Stimulated activated CD4-positive, alpha-beta T cell treated with anti-CD3 and anti-CD28 coated beads, Interleukin-12 subunit alpha, Interleukin-12 subunit beta, amount 100 ng/mL, for 48 hours (primary cell): ENCODE results near the gene EMC6.
"Not testable (repeated sequence)": the region's sequence is repeated elsewhere in the genome, so short reads cannot be mapped to it uniquely, and the experiment has no call there.

Experiments
- DNase-seq, 3 donors: peaks; one replicate each; pipeline ENCODE4 v3.0.0-alpha.2; 2020; ENCODE audit warnings: low read depth in 2 of 3, low spot score in 1 of 3

EMC6 gene

DNA sequence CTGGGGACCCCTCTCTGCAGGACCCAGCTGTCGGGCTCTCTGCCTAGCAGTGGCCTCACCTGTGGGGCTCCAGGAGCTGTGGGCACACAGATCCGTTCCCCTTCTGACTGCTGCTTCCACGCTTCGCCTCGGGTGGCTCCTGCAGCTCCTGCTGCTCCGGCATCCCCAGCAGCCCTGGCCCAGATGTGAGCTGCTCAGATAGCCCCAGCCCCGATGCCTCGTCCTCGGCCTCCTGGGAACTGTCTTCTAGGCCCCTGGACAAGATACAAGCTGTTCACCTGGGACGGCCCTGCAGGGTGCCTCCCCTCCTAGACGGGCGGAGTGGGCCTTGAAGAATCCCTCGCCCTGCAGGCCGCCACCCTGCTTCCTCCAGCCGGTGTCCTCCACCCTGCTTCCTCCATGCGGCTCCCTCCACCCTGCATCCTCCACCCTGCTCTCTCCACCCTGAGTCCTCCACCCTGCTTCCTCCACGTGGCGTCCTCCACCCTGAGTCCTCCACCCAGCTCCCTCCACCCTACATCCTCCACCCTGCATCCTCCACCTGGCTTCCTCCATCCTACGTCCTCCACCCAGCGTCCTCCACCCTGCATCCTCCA is 11.0 kb downstream of the EMC6 start:
- DNase-seq = no peak

DNA sequence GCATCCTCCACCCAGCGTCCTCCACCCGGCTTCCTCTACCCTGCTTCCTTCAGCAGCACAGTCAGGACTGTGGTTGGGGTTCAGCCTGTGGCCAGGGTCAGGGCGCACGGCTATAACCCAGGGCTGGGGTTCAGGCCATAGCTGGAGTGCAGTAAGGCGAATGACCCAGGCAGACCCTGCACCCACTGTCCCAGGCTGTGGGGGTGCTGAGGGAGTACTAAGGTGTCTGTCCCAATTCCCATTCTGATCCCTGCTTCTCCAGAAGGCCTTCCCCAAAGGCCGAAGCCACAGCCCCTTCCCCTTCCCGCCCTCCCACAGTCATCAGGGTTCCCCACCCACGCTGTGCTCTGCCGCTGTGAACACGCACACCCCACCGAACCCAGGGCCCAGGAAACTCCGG is 12.4 kb downstream of the EMC6 start:
- DNase-seq = no peak

DNA sequence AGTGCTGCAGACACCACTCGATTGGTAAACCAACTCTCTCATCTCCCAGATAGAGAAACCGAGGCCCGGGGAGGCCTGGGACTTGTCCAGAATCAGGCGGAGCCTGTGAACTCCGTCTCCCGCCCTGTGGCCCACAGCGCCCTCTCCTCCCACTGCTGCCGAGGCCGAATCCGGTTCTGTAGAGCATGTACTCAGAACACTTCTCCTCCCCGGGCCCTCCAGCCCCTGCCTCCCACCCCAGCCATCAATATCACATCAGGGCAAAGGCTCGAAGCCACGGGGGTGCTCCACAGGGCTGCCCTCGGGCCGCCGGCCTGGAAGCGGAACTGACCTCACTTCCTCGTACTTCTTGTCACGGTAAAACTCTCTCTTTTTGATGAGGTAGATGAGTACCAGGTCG is 13.0 kb downstream of the EMC6 start:
- no peak for DNase-seq

DNA sequence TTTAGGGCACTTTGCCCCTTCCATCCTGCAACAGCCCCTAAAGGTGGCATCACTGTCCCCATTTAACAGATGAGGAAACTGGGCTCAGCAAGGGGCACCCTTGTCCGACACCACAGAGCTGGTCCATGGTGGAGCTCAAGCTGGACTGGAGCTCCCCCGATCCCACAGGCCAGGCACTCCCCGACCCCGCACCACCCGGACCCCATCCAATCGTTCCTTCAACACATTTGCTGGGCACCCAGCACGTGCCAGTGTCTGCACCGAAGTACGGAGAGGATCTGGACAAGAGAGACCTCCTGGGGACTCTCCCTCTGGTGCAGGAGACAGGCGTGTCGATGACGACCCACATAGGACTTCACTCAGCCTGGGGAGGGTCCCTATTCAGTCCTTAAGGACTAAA is 13.4 kb downstream of the EMC6 start:
- no peak for DNase-seq

DNA sequence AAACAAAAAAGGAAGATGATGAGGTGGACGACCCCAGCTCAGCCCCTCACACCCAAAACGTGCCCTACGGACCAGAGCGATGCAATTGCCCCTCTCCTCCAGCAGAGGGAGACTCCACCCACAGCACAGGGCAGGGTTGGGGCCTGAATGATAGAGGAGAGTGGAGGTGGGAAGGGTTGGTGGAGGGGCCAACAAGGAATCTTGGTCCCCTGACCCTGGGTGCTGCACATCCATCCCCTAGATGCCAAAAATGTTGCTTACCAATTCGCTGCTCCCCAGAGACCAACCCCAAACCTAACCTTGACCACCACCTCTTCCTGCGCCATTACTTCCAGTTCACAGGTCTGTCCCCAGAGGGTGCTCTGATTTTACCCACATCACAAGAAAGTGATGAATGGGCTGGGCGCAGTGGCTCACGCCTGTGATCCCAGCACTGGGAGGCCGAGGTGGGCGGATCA is 14.5 kb downstream of the EMC6 start:
- DNase-seq = peak; percentile 34 to 76 (median 37)

DNA sequence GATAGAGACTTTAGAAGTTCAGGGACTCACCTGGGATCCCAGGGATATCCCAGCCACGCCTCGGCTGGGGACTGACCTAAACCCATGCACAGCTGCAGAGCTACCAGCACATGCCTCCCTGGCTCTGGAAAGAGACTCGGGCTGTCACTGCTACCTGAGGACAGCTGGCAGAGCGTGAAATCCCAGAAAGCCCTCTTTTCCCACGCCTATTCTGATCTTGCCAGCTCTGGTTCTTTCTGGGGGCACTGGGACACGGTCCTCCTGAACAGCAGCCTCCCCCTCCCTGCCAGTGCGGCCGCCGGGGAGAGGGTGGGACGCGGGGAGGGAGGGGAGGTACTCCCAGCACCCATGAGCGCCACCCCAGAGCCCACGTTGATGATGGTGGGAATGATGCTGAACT is 16.6 kb downstream of the EMC6 start:
- no peak for DNase-seq

DNA sequence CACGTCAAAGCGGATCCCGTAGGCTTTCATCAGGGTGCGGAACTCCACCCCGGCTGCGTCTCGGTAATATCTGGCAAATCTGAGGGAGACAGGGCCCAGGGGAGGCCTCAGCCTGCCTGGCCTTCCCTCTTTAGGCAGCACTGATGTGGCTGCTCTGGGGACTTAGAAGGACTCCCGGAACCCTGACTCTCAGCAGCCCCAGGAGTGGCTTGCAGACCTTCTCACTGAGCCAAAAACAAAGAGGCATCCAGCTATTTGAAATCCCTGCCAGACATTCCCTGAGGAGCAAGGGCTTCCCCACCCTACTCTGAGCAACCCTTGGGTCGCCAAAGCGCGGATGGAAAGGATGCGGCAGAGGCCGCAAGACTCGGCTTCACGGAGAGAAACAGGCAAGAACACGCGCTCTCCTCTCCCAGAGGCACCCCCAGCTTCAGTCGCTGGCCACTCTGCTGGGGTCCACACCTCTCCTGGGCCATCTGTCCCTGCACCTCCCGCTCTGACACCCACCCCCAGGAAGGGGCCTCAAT is 19.5 kb downstream of the EMC6 start:
- no peak for DNase-seq

DNA sequence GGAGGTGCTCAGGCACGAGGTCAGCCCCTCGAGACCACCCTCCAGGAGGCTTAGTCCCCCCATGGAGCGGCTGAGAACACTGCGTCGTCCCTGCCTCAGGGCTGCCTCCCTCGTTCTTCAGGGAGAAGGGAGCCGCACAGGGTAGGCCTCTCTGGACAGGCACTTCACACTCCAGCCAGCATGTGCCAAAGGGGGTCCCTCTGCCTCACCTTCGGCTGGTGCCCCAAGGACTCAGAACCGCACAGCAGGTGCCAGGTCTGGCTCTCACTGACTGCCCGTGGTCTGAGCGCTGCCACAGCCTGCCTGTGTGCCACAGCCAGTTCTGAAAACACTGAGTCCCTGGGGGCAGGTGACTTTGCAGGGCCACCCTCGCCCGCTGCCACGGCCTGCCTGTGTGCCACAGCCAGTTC is 20.2 kb downstream of the EMC6 start:
- no peak for DNase-seq

DNA sequence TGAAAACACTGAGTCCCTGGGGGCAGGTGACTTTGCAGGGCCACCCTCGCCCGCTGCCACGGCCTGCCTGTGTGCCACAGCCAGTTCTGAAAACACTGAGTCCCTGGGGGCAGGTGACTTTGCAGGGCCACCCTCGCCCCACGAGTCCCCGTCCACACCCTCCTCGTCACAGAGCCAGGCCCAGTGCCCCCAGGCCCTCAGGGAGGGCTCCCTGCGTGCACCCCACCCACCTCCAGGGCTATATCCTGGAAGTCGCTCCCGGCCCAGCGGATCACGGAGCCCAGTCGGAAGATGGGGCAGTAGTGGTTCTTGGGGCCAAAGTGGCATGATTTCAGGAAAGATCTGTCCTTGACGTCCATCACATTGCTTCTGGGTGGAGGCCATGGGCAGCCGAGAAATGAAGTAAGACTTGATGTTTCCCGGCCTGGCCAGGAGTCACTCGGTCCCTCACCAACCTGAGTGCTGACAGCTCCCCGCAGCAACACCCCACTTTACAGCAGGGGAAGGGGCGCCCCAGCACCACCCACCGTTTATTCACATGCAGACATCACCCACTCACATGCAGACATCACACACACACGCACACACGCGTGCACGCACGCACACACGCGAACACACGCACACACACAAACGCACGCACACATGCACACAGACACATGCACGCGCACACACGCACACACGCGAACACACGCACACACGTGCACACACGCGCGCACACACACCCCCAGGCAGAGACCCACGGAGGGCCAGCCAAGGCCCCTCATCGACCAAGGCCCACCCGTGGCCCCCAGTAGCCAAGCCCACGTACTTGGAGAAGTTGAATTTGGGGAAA is 20.9 kb downstream of the EMC6 start:
- no peak for DNase-seq

DNA sequence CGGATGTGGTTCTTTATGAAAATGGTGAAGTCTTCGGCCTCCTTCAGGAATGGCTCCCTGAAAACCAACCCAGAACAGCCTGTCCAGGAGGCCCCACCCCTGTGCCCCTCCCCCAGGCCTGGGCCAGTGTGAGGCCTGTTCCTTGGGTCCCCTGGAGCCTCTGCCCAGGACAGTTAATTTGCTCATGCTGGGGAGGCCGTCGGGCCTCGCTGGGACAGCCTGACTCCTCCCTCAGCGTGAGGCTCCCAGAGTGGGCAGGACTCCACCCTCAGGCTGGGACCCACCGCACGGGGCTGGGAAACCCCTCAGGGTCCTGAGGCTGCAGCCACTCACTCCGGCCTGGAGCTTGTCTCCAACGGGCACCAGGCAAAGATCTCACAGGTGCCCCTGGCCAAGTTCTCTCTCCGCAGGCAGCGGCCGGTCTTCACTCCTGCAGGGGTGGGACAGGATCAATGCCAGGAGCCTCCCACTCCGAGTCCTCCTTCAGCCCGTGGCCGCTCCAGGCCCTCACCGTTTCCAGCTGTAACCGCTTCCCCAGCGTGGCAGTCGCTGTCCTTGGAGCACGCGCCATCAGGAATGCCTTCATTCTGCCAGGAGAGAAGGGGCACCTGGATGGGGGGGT is 21.6 kb downstream of the EMC6 start:
- no peak for DNase-seq

DNA sequence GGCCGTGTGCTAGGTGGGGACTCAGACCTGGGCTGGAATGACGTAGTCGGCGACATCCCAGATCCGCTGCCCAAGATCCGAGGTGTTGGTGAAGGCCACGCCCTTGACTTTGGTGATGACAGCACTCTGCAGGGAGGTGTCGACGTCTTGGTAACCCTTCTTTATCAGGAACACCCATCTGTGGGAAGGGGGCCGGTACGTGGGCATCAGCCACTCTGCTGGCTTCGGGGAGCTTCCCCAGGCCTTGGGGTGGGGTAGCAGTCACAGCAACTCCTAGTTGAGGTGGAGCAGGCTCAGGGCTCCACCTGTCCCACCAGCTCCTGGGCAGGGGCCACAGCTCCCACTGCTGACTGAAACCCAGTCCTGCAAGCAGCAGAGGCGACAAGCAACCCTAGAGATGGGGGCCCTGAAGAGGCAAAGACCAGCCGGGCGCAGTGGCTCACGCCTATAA is 23.0 kb downstream of the EMC6 start:
- no peak for DNase-seq

DNA sequence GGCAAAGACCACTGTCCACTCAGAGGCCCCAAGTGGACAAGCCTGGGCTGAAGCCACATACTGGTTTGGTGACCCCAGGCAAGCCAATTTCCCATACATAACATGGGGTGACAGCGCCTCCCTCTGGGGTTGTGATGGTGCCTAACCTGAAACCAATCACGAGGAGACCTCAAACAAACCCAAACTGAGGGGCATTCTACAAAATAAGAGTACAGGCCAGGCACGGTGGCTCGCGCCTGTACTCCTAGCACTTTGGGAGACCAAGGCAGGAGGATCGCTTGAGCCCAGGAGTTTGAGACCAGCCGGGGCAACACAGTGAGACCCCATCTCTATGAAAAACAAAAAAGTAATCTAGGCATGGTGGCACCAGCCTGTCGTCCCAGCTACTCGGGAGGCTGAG is 23.7 kb downstream of the EMC6 start:
- DNase-seq = no peak

DNA sequence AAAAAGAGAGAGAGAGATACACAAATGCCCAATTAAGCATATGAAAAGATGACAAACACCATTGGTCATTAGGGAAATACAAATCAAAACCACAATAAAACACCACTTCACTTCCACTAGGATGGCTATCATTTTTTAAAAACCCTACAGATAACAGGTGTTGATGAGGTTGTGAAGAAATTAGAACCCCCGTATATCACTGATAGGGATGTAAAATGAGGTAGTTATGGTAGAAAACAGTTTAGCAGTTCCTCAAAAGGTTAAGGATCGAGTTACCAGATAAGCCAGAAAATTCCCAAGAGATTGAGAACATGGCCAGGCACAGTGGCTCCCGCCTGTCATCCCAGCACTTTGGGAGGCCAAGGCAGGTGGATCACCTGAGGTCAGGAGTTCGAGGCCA is 24.5 kb downstream of the EMC6 start:
- no peak for DNase-seq

DNA sequence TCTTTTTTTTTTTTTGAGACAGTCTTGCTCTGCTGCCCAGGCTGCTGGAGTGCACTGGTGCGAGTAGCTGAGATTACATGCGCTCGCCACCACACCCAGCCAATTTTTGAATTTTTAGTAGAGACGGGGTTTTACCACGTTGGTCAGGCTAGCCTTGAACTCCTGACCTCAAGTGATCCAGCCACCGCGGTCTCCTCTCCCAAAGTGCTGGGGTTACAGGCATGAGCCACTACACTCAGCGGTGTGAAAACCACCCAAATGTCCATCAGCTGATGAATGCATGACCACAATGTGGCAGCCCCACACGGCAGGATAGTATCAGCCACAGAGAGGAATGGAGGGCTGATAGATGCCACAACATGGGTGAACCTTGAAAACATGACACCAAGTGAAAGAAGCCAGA is 25.2 kb downstream of the EMC6 start:
- peak; percentile 39 to 51 (median 47) for DNase-seq

DNA sequence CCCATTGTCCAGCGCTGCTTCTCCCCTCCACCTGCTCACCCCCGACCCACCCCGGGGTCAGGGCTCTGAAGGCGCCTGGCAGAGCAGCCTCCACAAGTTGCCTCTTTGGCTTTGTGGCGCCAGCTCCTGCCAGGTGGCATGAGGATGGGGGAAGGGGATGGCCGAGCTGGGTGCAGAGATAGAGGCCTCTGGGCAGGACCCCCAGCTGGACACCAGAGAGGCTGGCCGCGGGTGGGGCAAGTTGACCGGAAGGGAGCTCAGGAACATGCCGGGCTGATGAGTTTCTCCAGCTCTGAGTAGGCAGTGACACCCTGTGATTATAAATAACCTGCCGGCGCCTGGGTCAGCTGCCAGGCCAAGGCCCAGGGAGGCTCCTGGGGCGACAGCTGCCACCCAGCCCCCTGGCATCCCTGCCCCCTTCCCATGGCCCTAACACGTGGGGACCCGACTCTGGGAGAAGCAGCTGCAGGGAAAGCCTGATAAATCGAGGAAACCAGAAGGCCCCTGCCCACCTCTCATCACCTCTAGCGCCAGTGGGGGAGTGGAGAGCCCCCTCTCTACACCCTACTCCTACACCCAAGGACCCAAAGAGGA is 26.6 kb downstream of the EMC6 start:
- no peak for DNase-seq

DNA sequence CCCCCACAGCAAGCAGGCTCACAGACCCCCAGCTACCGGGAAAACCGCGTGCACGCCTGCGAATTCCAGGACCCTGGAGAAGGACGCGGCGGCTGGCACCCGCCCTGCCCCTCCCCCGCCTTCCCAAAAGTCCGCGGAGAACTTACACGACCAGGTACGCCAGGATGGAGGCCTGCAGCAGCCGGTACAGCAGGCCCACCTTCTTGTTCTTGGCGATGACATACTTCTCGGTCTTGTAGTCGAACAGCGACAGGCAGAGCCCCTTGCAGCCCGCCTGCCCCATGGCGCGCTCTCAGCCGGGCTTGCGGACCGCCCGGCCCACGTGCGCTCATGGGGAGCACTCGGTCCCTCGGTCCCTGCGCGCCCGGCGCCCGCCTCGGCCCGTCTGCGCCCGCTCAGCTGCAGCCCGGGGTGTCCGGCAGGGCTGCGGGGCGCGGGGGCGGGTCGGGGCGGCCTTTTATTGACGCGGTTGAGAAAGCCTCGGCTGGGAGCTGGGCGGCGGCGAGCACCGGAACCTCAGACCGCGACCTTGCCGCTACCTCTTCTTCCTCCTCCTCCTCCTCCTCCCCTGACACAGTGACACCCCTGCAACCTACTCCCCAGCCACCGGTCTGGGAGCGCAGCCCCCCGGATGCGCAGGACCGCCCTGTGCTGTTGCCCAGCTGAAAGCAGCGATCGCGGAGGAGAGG is 27.3 kb downstream of the EMC6 start, which contains the start of gene P2RX5:
Gene P2RX5 (minus strand): TSS at position 433 of the 689 bp plus-strand sequence. CDS start 150 bp downstream, at position 283.
- peak in 1 of 3 donors; percentile 35 for DNase-seq

DNA sequence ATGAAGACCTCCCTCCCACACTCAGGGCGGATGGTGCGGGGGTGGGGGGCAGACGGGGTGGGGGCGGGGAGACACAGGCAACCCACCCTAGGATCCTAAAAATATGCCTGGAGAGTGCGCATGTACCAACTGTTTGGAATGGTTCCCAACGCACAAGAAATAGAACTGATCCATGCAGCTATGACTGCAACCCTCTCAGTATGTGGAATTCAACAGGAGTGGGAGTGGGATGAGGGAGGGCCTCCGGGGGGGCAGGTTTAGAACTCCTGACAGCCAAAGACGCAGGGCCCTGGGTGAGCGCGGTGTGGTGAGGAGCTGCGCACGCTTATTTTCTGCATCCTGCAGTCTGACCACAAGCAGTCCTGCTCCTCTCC is 28.5 kb downstream of the EMC6 start:
- DNase-seq = no peak

DNA sequence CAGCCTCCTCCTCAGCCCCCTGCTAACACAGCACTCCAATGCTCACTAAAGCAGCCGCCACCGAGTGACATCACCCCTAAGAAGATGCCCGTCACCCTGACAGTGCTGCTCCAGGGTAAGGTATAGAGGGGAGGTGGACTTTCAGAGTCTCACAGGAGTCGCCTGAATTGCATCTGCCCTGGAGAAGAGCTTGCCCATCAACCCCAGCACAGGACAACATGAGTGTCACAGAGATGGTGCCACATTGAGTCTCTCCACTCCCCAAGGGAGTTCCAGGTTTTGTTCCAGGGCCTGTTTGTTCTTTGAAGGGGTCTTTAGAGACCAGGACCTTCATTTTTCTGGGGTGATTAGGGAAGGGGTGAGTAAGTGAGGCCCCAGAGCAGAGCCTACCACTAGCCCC is 29.5 kb downstream of the EMC6 start:
- no peak for DNase-seq

DNA sequence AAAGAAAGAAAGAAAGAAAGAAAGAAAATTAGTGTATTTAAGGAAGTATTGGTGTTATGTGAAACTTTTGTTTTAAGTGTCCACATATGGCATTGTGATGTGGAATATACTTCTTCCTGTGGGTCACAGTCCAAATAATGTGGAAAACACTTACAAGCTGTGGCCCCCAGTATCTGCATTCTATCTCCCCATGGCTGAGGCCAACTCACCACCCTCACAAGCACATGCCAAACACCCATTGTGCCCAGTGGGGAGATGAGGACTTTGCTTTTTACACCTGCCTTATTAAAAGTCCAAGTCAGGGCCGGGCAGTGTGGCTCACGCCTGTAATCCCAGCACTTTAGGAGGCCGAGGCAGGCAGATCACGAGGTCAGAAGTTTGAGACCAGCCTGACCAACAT is 31.3 kb downstream of the EMC6 start:
- no peak for DNase-seq

DNA sequence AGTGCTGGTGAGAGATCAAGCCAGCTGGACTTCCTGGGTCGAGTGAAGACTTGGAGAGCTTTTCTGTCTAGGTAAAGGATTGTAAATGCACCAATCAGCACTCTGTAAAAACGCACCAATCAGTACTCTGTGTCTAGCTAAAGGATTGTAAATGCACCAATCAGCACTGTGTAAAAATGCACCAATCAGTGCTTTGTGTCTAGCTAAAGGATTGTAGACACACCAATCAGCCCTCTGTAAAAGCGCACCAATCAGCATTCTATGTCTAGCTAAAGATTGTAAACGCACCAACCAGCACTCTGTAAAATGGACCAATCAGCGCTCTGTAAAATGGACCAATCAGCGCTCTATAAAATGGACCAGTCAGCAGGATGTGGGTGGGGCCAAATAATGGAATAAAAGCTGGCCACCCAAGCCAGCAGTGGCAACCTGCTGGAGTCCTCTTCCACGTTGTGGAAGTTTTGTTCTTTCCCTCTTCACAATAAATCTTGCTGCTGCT is 33.5 kb downstream of the EMC6 start:
- not testable (repeated sequence) for DNase-seq
